Left lung (tissue), 10 donors: Measurements from ENCODE around the gene GRID1. TPM values are rescaled to one million over a fixed set of nuclear protein-coding genes. Genes with fewer than 3 reads are reported as not detected.

Experiments
- ATAC-seq: fragments of 200-7000 bp; cut with Tn5 transposase; one replicate; pipeline ENCODE4 v1.9.1; 2020; ENCODE audit warnings: moderate library complexity
- DNase-seq, 4 donors: peaks; one replicate each; pipeline ENCODE4 v3.0.0-alpha.2; 2013 to 2020
- H3K27ac ChIP-seq, 2 donors: fragments of 200-600 bp; sonication (generic) in 1 of 2; one replicate each; pipeline versions ENCODE4 v1.5.0 to v1.8.0; 2020 to 2021
- H3K27me3 ChIP-seq, 2 donors: fragments of 200-600 bp; sonication (generic) in 1 of 2; one replicate each; pipeline versions ENCODE4 v1.5.0 to v1.8.0; 2020 to 2021
- H3K36me3 ChIP-seq, 2 donors: fragments of 200-600 bp; sonication (generic) in 1 of 2; one replicate each; pipeline versions ENCODE4 v1.5.0 to v1.8.0; 2020 to 2021
- H3K4me1 ChIP-seq, 2 donors: fragments of 200-600 bp; one replicate each; pipeline ENCODE4 v1.8.0; 2021
- H3K4me3 ChIP-seq, 2 donors: fragments of 200-600 bp; sonication (generic) in 1 of 2; one replicate each; pipeline versions ENCODE4 v1.5.0 to v1.8.0; 2020 to 2021; ENCODE audit warnings: mild to moderate bottlenecking in 1 of 2
- H3K9me3 ChIP-seq, 2 donors: fragments of 200-600 bp; sonication (generic) in 1 of 2; one replicate each; pipeline versions ENCODE4 v1.5.0 to v1.8.0; 2020 to 2021
- CTCF ChIP-seq, 2 donors: fragments of 200-600 bp; sonication (generic) in 1 of 2; IDR thresholded peaks; one replicate each; pipeline versions ENCODE4 v1.5.0 to v1.8.0; 2021; ENCODE audit warnings: antibody characterized with exemption in 2 of 2
- intact Hi-C, 2 donors: fragments of 100-400 bp; cut with DNase I; formaldehyde crosslinking; loops; one replicate each; pipeline versions ENCODE4 v1.11.2 to v1.14.2; 2022
- polyA plus RNA-seq, 6 donors: library from polyadenylated mRNA; unstranded; fragments of 120-200 nt; gene quantifications; one replicate each; pipeline ENCODE4 v1.2.1, GENCODE V29; 2013; ENCODE audit not compliant: insufficient read length in 6 of 6
- total RNA-seq, 2 donors: library from RNA; stranded (reverse); fragmentation: NEBNext Ultra II Directional; extraction: Animal tissue kit (Norgen Biotek cat#: 25700); gene quantifications; one replicate each; pipeline ENCODE4 v1.2.1, GENCODE V29; 2021
- donor health status: DM: no; HTN: yes; CAD: no.
- donor health status: DM: no; HTN: no; CAD: no.

GRID1 gene
- total and polyA plus RNA-seq, 8 donors = 0.81 to 2.6 (median 1.2) TPM

- no peak overlapping the region for H3K27ac ChIP-seq
- no peaks in the 10 kb centered on the region for H3K4me1 ChIP-seq
- H3K36me3 ChIP-seq = no peaks in the 10 kb centered on the region
- no peak for TF ChIP-seq CTCF (IDR thresholded peaks at IDR 0.05)
- ATAC-seq (no peak), DNase-seq (no peak)
- no peaks in the 10 kb centered on the region for H3K27me3 ChIP-seq
- H3K9me3 ChIP-seq = no peaks in the 10 kb centered on the region
- intact Hi-C loops = no loop called here
- H3K4me3 ChIP-seq = no peak overlapping the region
Observed at GRCh38 chr10:85679061-85679460, 687.5 kb downstream of the GRID1 start.

GRCh38 chr10:85674851-85675250, 691.7 kb downstream of the GRID1 start:
- ATAC-seq (no peak), DNase-seq (no peak)
- intact Hi-C loops = no loop called here
- Histone ChIP-seq H3K9me3 (peaks cover 0 to 15% of the 10 kb centered on the region in 2 donors), H3K4me1 (no peaks in the 10 kb centered on the region), H3K27ac (no peak overlapping the region), H3K36me3 (no peaks in the 10 kb centered on the region), H3K4me3 (no peak overlapping the region), H3K27me3 (no peaks in the 10 kb centered on the region)
- TF ChIP-seq CTCF (IDR thresholded peaks at IDR 0.05) = no peak

- Histone ChIP-seq H3K4me3 (no peak overlapping the region), H3K36me3 (no peaks in the 10 kb centered on the region), H3K4me1 (no peaks in the 10 kb centered on the region), H3K27ac (no peak overlapping the region), H3K9me3 (peaks cover 0 to 15% of the 10 kb centered on the region in 2 donors), H3K27me3 (no peaks in the 10 kb centered on the region)
- ATAC-seq (no peak), DNase-seq (no peak)
- intact Hi-C loops = no loop called here
- no peak for TF ChIP-seq CTCF (IDR thresholded peaks at IDR 0.05)
Observed at GRCh38 chr10:85673270-85673669, 693.3 kb downstream of the GRID1 start.

- TF ChIP-seq CTCF (IDR thresholded peaks at IDR 0.05) = no peak
- Histone ChIP-seq H3K27ac (no peak overlapping the region), H3K4me3 (no peak overlapping the region), H3K9me3 (peaks cover 0 to 15% of the 10 kb centered on the region in 2 donors), H3K27me3 (no peaks in the 10 kb centered on the region), H3K4me1 (no peaks in the 10 kb centered on the region), H3K36me3 (no peaks in the 10 kb centered on the region)
- no peak for DNase-seq
- no peak for ATAC-seq
- intact Hi-C loops = no loop called here
Observed at GRCh38 chr10:85671530-85671929, 695.1 kb downstream of the GRID1 start.

GRCh38 chr10:85668522-85668921, 698.1 kb downstream of the GRID1 start:
- DNase-seq (no peak), ATAC-seq (no peak)
- TF ChIP-seq CTCF (IDR thresholded peaks at IDR 0.05) = no peak
- H3K27ac ChIP-seq = no peak overlapping the region
- H3K9me3 ChIP-seq = peaks cover 0 to 15% of the 10 kb centered on the region in 2 donors
- no peaks in the 10 kb centered on the region for H3K27me3 ChIP-seq
- no peaks in the 10 kb centered on the region for H3K36me3 ChIP-seq
- intact Hi-C loops = no loop called here
- H3K4me1 ChIP-seq = no peaks in the 10 kb centered on the region
- no peak overlapping the region for H3K4me3 ChIP-seq
